ENCODE data around the gene UBE4B.
"Not testable (repeated sequence)": the region's sequence is repeated elsewhere in the genome, so short reads cannot be mapped to it uniquely, and the experiment has no call there.

UBE4B gene

DNA sequence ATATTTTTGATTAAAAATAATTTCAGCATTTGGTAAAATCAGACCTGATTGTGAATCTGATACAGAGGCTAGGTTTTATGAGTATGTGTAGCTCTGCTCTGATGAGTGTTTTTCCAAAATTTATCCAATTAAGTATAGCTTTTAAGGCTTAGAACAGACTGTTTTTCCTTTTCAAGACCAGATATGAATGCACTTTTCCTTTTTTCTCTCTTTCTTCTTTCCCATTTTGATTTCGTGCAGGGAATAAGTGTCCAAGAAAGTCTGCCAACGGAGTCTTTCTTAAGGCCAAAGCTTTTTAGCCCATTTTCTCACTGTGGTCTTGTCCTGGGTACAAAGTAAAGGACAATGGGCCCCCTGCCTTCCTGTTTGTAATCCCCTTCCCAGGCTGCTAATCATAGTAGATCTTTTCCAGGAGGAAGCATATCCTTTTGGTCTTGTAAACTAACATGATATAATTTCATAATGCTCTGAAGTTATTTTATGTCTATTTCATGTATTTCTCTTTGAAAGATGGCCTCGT is 180.5 kb downstream of the UBE4B start:
- DNase-seq: no peak

- DNase-seq: no peak
Measured at GRCh38 chr1:10216090-10216749, 183.5 kb downstream of the UBE4B start.

DNA sequence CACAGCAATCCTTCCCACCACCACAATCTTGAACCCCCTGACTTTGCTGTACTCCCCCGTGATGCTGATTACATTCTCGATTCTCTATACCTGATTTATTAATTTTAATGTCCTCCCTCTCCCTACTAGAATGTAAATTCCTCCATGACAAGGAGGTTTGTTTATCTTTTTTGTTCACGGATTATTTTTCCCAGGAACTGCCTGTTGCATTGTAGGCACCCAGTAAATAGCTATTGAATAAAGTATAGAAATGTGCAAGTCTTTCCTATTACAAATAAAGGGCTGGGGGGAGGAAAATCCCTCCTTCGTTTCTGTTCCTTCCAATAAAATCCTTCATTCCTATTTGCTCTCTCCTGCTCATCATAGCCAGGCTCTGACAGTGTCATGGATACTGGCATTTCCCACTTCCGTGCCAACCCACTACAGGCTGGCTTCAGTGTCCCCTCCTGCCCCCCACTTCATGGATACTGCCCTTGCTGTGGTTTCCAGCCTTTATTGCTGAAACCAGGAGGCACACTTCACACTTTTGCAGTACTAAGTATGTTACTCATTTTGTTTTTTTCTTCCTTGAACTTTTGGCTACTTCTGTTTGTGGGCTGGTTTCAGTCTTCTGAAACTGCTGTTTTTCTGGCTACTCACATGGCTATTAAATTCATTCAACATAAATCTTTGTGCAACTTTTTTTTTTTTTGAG is 185.1 kb downstream of the UBE4B start:
- DNase-seq: no peak

GRCh38 chr1:10220200-10220599 is 187.4 kb downstream of the UBE4B start:
- no peak for DNase-seq

- not testable (repeated sequence) for DNase-seq
Measured at GRCh38 chr1:10220657-10221056, 187.9 kb downstream of the UBE4B start.

DNA sequence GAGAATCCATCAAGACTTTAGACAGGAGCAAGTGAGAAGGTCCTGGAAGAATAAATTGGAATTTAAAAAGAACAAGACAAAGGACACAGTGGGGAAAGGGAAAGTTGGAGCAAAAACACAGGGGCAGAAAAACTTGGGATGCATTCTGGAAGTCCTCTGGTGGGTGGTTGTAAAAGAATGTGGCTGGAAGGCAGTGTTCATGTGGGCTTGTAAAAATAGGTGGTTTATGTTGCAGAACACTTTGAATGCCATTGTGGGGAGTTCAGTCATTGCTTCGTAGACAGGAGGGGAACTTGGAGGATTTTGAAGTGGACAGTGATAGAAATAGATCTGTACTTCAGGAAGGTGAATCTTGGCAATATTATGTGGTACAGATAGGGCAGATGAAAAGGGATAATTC is 192.8 kb downstream of the UBE4B start:
- no peak for DNase-seq

GRCh38 chr1:10228528-10228927 is 195.8 kb downstream of the UBE4B start:
- DNase-seq: no peak

GRCh38 chr1:10229903-10230302 is 197.1 kb downstream of the UBE4B start:
- no peak for DNase-seq
